ENCODE results near the gene PSAT1.

PSAT1 gene

GRCh38 chr9:78300209-78300608, 3.3 kb downstream of the PSAT1 start:
- TF ChIP-seq YY1 (IDR thresholded peaks at IDR 0.05; ENCODE audit: low read depth) = no peak
- TF ChIP-seq REST (IDR thresholded peaks at IDR 0.05; ENCODE audit: low read depth) = no peak
- TF ChIP-seq NFIC (IDR thresholded peaks at IDR 0.05) = no peak
- TF ChIP-seq TAF1 (IDR thresholded peaks at IDR 0.05; ENCODE audit: low read depth) = no peak
- no peak for TF ChIP-seq TEAD4 (IDR thresholded peaks at IDR 0.05)
- TF ChIP-seq RAD21 (IDR thresholded peaks at IDR 0.05; ENCODE audit: low read depth) = no peak
- no peak for TF ChIP-seq USF1 (IDR thresholded peaks at IDR 0.05)
- no peak for TF ChIP-seq EGR1 (IDR thresholded peaks at IDR 0.05)

- TF ChIP-seq CREB1 (IDR thresholded peaks at IDR 0.05; ENCODE audit: low read depth) = no peak
- TF ChIP-seq RAD21 (IDR thresholded peaks at IDR 0.05; ENCODE audit: low read depth) = no peak
- TF ChIP-seq EP300 (IDR thresholded peaks at IDR 0.05; ENCODE audit: borderline replicate concordance) = no peak
- no peak for TF ChIP-seq TEAD4 (IDR thresholded peaks at IDR 0.05)
- no peak for TF ChIP-seq ZBTB7A (IDR thresholded peaks at IDR 0.05; ENCODE audit: low read depth)
- no peak for TF ChIP-seq YY1 (IDR thresholded peaks at IDR 0.05; ENCODE audit: low read depth)
- TF ChIP-seq FOXM1 (IDR thresholded peaks at IDR 0.05; ENCODE audit: borderline replicate concordance, low read depth) = no peak
- TF ChIP-seq EGR1 (IDR thresholded peaks at IDR 0.05) = no peak
- TF ChIP-seq NFIC (IDR thresholded peaks at IDR 0.05) = no peak
- TF ChIP-seq TCF12 (IDR thresholded peaks at IDR 0.05; ENCODE audit: low read depth) = no peak
- no peak for TF ChIP-seq CEBPB (IDR thresholded peaks at IDR 0.05)
- TF ChIP-seq MAX (IDR thresholded peaks at IDR 0.05) = no peak
- TF ChIP-seq USF1 (IDR thresholded peaks at IDR 0.05) = no peak
Measured at GRCh38 chr9:78301466-78301865, 4.5 kb downstream of the PSAT1 start.

- TF ChIP-seq FOXM1 (IDR thresholded peaks at IDR 0.05; ENCODE audit: borderline replicate concordance, low read depth) = no peak
- TF ChIP-seq NFIC (IDR thresholded peaks at IDR 0.05) = no peak
- no peak for TF ChIP-seq RAD21 (IDR thresholded peaks at IDR 0.05; ENCODE audit: low read depth)
- TF ChIP-seq TCF12 (IDR thresholded peaks at IDR 0.05; ENCODE audit: low read depth) = no peak
- no peak for TF ChIP-seq CEBPB (IDR thresholded peaks at IDR 0.05)
- TF ChIP-seq EGR1 (IDR thresholded peaks at IDR 0.05) = no peak
- TF ChIP-seq CREB1 (IDR thresholded peaks at IDR 0.05; ENCODE audit: low read depth) = no peak
- no peak for TF ChIP-seq TAF1 (IDR thresholded peaks at IDR 0.05; ENCODE audit: low read depth)
- TF ChIP-seq REST (IDR thresholded peaks at IDR 0.05; ENCODE audit: low read depth) = no peak
- no peak for TF ChIP-seq MAX (IDR thresholded peaks at IDR 0.05)
- no peak for TF ChIP-seq YY1 (IDR thresholded peaks at IDR 0.05; ENCODE audit: low read depth)
- no peak for TF ChIP-seq EP300 (IDR thresholded peaks at IDR 0.05; ENCODE audit: borderline replicate concordance)
- no peak for TF ChIP-seq USF1 (IDR thresholded peaks at IDR 0.05)
- no peak for TF ChIP-seq TEAD4 (IDR thresholded peaks at IDR 0.05)
- TF ChIP-seq ZBTB7A (IDR thresholded peaks at IDR 0.05; ENCODE audit: low read depth) = no peak
Measured at GRCh38 chr9:78303377-78304062, 6.6 kb downstream of the PSAT1 start.

GRCh38 chr9:78304357-78304756, 7.4 kb downstream of the PSAT1 start:
- TF ChIP-seq TAF1 (IDR thresholded peaks at IDR 0.05; ENCODE audit: low read depth) = no peak
- no peak for TF ChIP-seq REST (IDR thresholded peaks at IDR 0.05; ENCODE audit: low read depth)
- TF ChIP-seq RAD21 (IDR thresholded peaks at IDR 0.05; ENCODE audit: low read depth) = no peak

Data from Ishikawa (cell line).